ENCODE results near the gene KCNH6.
A peak's percentile ranks its signal among the peaks of the same experiment; 100 is the strongest.

The KCNH6 gene

GRCh38 chr17:63523253-63523855 lies at the start of gene KCNH6:
TSS of gene KCNH6 (plus strand) at chr17:63523358. CDS start at chr17:63523414, 56 bp downstream.
- DNase-seq (ENCODE audit: low spot score), result no peak

GRCh38 chr17:63474174-63474573 lies 49.0 kb upstream of the KCNH6 start:
- no peak for DNase-seq (ENCODE audit: low spot score)

GRCh38 chr17:63474586-63475460 lies 48.3 kb upstream of the KCNH6 start:
- DNase-seq (ENCODE audit: low spot score), result no peak

GRCh38 chr17:63475491-63476412 lies 47.4 kb upstream of the KCNH6 start:
- no peak for DNase-seq (ENCODE audit: low spot score)

- DNase-seq (ENCODE audit: low spot score), result peak; percentile 53
Observed at GRCh38 chr17:63476459-63476853, 46.7 kb upstream of the KCNH6 start.

GRCh38 chr17:63476854-63477479 lies 46.2 kb upstream of the KCNH6 start, which contains the start of gene ACE:
TSS of gene ACE (plus strand) at chr17:63477061. CDS start at chr17:63477095, 34 bp downstream.
- peak; percentile 62 for DNase-seq (ENCODE audit: low spot score)

GRCh38 chr17:63477480-63478440 lies 45.4 kb upstream of the KCNH6 start:
- peak; percentile 39 for DNase-seq (ENCODE audit: low spot score)

- DNase-seq (ENCODE audit: low spot score), result peak; percentile 99
Observed at GRCh38 chr17:63478814-63479494, 44.2 kb upstream of the KCNH6 start.

- DNase-seq (ENCODE audit: low spot score), result no peak
Observed at GRCh38 chr17:63479495-63480184, 43.5 kb upstream of the KCNH6 start.

GRCh38 chr17:63480192-63480784 lies 42.9 kb upstream of the KCNH6 start:
- DNase-seq (ENCODE audit: low spot score), result no peak

- no peak for DNase-seq (ENCODE audit: low spot score)
Observed at GRCh38 chr17:63480826-63481487, 42.2 kb upstream of the KCNH6 start.

- DNase-seq (ENCODE audit: low spot score), result no peak
Observed at GRCh38 chr17:63481488-63481870, 41.7 kb upstream of the KCNH6 start.

GRCh38 chr17:63482509-63482908 lies 40.6 kb upstream of the KCNH6 start:
- DNase-seq (ENCODE audit: low spot score), result no peak

- no peak for DNase-seq (ENCODE audit: low spot score)
Observed at GRCh38 chr17:63483038-63483437, 40.1 kb upstream of the KCNH6 start.

- DNase-seq (ENCODE audit: low spot score), result no peak
Observed at GRCh38 chr17:63483655-63484575, 39.2 kb upstream of the KCNH6 start.

- DNase-seq (ENCODE audit: low spot score), result no peak
Observed at GRCh38 chr17:63486317-63487013, 36.7 kb upstream of the KCNH6 start.

GRCh38 chr17:63487014-63487339 lies 36.2 kb upstream of the KCNH6 start:
- no peak for DNase-seq (ENCODE audit: low spot score)
